NOMO-1 treated with dmso at 0.1 percent for 144 hours (cell line): ENCODE results near the gene CD81.
"Not testable (repeated sequence)": the region's sequence is repeated elsewhere in the genome, so short reads cannot be mapped to it uniquely, and the experiment has no call there.

Experiments used
- DNase-seq: peaks from one replicate; lab custom pipeline; 2025; ENCODE audit not compliant: unreplicated experiment; lab: John Stamatoyannopoulos, UW

The CD81 gene

GRCh38 chr11:2355000-2355644 lies 22.0 kb upstream of the CD81 start:
- no peak for DNase-seq

GRCh38 chr11:2357246-2357645 lies 19.9 kb upstream of the CD81 start:
- DNase-seq, result no peak

GRCh38 chr11:2357651-2358050 lies 19.5 kb upstream of the CD81 start:
- DNase-seq, result not testable (repeated sequence)

GRCh38 chr11:2358754-2359442 lies 18.2 kb upstream of the CD81 start:
- no peak for DNase-seq

- DNase-seq, result no peak
Observed at GRCh38 chr11:2359557-2359956, 17.6 kb upstream of the CD81 start.

- DNase-seq, result no peak
Observed at GRCh38 chr11:2360081-2360642, 16.9 kb upstream of the CD81 start.

- DNase-seq, result no peak
Observed at GRCh38 chr11:2361565-2361964, 15.5 kb upstream of the CD81 start.

GRCh38 chr11:2362414-2362813 lies 14.7 kb upstream of the CD81 start:
- no peak for DNase-seq

GRCh38 chr11:2363130-2363529 lies 14.0 kb upstream of the CD81 start:
- DNase-seq, result no peak

GRCh38 chr11:2363577-2364370 lies 13.3 kb upstream of the CD81 start:
- DNase-seq, result no peak

- not testable (repeated sequence) for DNase-seq
Observed at GRCh38 chr11:2364386-2364785, 12.7 kb upstream of the CD81 start.

- no peak for DNase-seq
Observed at GRCh38 chr11:2365571-2366210, 11.4 kb upstream of the CD81 start.

GRCh38 chr11:2366276-2366675 lies 10.8 kb upstream of the CD81 start:
- DNase-seq, result no peak

GRCh38 chr11:2366733-2367132 lies 10.4 kb upstream of the CD81 start:
- DNase-seq, result no peak

- DNase-seq, result no peak
Observed at GRCh38 chr11:2367266-2368160, 9.6 kb upstream of the CD81 start.

GRCh38 chr11:2368178-2368850 lies 8.8 kb upstream of the CD81 start:
- DNase-seq, result no peak

GRCh38 chr11:2368851-2369180 lies 8.3 kb upstream of the CD81 start:
- no peak for DNase-seq

GRCh38 chr11:2369320-2369719 lies 7.8 kb upstream of the CD81 start:
- DNase-seq, result no peak

- DNase-seq, result no peak
Observed at GRCh38 chr11:2369896-2370295, 7.2 kb upstream of the CD81 start.
